ENCODE measurements around the gene HYAL1. TPM values are rescaled to one million over a fixed set of nuclear protein-coding genes. Genes with fewer than 3 reads are reported as not detected.
A peak's percentile ranks its signal among the peaks of the same experiment; 100 is the strongest.

Gene HYAL1
- total and polyA plus RNA-seq, 9 donors, result 1.8 to 9.3 (median 3.5) TPM

DNA sequence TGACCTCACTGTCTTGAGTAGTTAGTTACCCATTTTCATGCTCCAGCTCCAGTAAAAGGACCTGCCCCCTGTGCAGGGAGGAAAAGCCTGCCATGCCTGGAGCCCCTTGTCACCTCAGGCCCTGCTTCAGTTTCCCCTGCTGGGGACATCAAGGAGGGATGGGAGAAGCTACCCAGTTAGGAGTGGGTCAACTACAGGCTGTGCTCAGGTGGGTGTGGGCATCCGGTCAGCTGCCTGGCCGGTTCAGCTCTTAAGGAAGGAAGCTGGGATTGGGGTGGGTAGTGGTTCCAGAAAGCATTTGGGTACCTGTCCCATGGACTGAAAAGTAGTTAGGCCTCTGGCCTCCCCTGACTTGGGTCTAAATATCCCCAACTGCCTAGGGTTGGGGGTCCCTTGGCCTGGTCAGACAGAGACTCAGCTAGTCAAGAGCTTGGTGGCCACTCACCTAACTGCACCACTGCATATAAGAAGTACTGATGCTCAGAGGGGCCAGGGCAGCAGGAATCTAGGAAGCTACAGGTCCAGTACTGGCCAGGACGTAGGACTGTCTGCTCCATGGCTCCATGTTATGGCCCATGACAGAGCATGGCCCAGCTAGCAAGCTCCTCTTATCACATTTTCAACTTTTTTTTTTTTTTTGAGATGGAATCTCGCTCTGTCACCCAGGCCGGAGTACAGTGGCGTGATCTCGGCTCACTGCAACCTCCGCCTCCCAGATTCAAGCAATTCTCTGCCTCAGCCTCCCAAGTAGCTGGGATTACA, 23.9 kb downstream of the HYAL1 start:
- H3K27ac ChIP-seq, result no peak overlapping the region
- no peak for DNase-seq
- intact Hi-C loops (cut with DNase I), result loop anchor here in 2 of 4 donors (10.0 kb wide), 2 partner anchors 155 to 165 kb away; no protein-coding TSS in a partner anchor

DNA sequence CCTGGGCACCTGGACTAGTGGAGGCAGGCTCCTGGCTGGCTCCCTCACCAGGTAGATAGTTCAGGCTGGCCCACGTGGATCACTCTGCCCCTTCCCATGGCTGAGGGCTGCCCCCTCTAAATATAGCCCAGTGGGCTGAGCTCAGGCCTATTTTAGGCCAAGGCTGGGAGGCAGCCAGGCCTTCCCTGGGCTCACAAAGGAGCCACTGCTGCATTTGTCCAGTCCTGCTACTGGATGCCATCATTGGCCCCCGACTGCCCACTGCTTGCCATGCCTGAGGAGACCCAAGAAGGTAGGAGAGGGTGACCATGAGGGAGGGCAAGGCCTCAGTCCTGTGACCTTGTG, 24.5 kb downstream of the HYAL1 start, which contains the start of gene LSMEM2:
Gene LSMEM2 (plus strand): TSS at position 208 of the 345 bp plus-strand sequence. CDS start 27 bp downstream, at position 235.
- H3K4me1 ChIP-seq (ENCODE audit: insufficient read depth), result no peaks in the 10 kb centered on the region
- WGBS, 3 donors, result 35 to 55% (median 51%) methylated on average over 2 of the region's 2 CpGs
- no peak within 1 kb of the TSS for H3K4me3 ChIP-seq
- no peak within 1 kb of the TSS for H3K27ac ChIP-seq
- intact Hi-C loops (cut with DNase I), result loop anchor here in 2 of 4 donors (10.0 kb wide), 2 partner anchors 154 to 164 kb away; no protein-coding TSS in a partner anchor
- H3K9me3 ChIP-seq, result no peaks in the 10 kb centered on the region
- TF ChIP-seq EP300 (IDR thresholded peaks at IDR 0.05), result no peak
- TF ChIP-seq, protein P1, sequence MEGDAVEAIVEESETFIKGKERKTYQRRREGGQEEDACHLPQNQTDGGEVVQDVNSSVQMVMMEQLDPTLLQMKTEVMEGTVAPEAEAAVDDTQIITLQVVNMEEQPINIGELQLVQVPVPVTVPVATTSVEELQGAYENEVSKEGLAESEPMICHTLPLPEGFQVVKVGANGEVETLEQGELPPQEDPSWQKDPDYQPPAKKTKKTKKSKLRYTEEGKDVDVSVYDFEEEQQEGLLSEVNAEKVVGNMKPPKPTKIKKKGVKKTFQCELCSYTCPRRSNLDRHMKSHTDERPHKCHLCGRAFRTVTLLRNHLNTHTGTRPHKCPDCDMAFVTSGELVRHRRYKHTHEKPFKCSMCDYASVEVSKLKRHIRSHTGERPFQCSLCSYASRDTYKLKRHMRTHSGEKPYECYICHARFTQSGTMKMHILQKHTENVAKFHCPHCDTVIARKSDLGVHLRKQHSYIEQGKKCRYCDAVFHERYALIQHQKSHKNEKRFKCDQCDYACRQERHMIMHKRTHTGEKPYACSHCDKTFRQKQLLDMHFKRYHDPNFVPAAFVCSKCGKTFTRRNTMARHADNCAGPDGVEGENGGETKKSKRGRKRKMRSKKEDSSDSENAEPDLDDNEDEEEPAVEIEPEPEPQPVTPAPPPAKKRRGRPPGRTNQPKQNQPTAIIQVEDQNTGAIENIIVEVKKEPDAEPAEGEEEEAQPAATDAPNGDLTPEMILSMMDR (IDR thresholded peaks at IDR 0.05), result no peak
- TF ChIP-seq POLR2A (IDR thresholded peaks at IDR 0.05), result no peak
- no peaks in the 10 kb centered on the region for H3K36me3 ChIP-seq
- H3K27me3 ChIP-seq, result no peaks in the 10 kb centered on the region
- peak in 2 of 5 donors; percentile 21 to 28 for DNase-seq

More for the DNA sequence above, 23.9 kb downstream of the HYAL1 start:
- WGBS, 3 donors, result 87 to 92% (median 90%) methylated on average over 8 of the region's 8 CpGs
- Histone ChIP-seq H3K9me3 (no peaks in the 10 kb centered on the region), H3K4me3 (no peak overlapping the region), H3K36me3 (no peaks in the 10 kb centered on the region), H3K27me3 (no peaks in the 10 kb centered on the region), H3K4me1 (ENCODE audit: insufficient read depth) (no peaks in the 10 kb centered on the region)
- TF ChIP-seq POLR2A (IDR thresholded peaks at IDR 0.05) (no peak), EP300 (IDR thresholded peaks at IDR 0.05) (no peak)
- TF ChIP-seq, protein P1 (IDR thresholded peaks at IDR 0.05), result no peak

DNA sequence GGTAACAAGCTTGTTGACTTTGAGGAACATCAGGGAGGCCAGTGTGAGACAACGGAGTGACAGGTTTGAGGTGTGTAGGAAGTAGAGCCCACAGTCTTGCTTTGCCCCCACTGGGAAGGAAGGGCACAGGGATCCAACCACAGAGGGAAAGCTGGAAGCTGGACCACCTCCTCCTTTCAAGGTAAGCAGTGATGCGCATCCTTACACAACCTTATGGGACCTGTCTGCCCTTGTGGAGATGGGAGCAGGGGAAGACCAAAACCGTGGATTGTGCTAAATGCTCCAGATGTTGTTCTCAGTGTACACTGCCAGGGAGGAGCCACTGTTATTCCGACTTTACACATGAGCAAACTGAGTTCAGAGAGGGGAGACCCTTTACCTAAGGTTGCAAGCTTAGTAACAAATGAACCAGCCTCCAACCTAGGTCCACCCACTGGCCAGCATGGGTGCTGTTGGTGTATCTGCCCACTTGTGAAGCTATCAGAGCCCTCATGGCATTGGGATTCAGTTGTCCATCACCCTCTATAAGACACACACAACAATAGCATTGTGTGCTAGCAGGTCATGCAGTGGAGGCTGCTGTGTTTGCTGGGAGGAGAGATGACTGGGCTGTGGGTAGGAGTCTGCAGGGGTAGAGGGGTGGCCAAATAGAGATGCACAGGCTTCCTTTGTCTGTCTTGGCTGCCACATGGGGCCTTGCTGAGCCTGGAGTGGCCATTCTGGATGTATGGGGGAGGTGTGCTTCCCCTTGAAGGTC, 25.1 kb downstream of the HYAL1 start:
- Histone ChIP-seq H3K36me3 (no peaks in the 10 kb centered on the region), H3K27ac (no peak overlapping the region), H3K4me3 (no peak overlapping the region), H3K27me3 (no peaks in the 10 kb centered on the region), H3K9me3 (no peaks in the 10 kb centered on the region), H3K4me1 (ENCODE audit: insufficient read depth) (no peaks in the 10 kb centered on the region)
- 53 to 70% (median 66%) methylated on average over 4 of the region's 4 CpGs for WGBS, 3 donors
- DNase-seq, result no peak
- no peak for TF ChIP-seq EP300 (IDR thresholded peaks at IDR 0.05)
- no peak for TF ChIP-seq POLR2A (IDR thresholded peaks at IDR 0.05)
- TF ChIP-seq, protein P1 (IDR thresholded peaks at IDR 0.05), result no peak
- intact Hi-C loops (cut with DNase I), result loop anchor here in 2 of 4 donors (10.0 kb wide), 2 partner anchors 154 to 164 kb away; no protein-coding TSS in a partner anchor

DNA sequence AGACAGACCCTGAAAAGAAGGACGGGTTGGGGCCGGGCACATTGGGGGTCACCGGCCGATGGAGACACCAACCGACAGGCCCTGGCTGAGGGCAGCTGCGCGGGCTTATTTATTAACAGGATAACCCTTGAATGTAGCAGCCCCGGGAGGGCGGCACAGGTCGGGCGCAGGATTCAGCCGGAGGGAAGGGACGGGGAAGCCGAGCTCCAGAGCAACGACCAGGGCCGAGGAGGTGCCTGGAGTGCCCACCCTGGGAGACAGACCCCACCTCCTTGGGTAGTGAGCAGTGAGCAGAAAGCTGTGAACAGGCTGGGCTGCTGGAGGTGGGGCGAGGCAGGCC, 26.6 kb downstream of the HYAL1 start:
- 87 to 93% (median 87%) methylated on average over 17 of the region's 17 CpGs for WGBS, 3 donors
- H3K4me3 ChIP-seq, result no peak overlapping the region
- no peak for DNase-seq
- H3K4me1 ChIP-seq (ENCODE audit: insufficient read depth), result peaks cover 2% of the 10 kb centered on the region
- no peaks in the 10 kb centered on the region for H3K36me3 ChIP-seq
- H3K9me3 ChIP-seq, result no peaks in the 10 kb centered on the region
- intact Hi-C loops (cut with DNase I), result loop anchor here in 2 of 4 donors (10.0 kb wide), 2 partner anchors 152 to 162 kb away; no protein-coding TSS in a partner anchor
- TF ChIP-seq POLR2A (IDR thresholded peaks at IDR 0.05), result no peak
- TF ChIP-seq, protein P1 (IDR thresholded peaks at IDR 0.05), result no peak
- no peak for TF ChIP-seq EP300 (IDR thresholded peaks at IDR 0.05)
- no peak overlapping the region for H3K27ac ChIP-seq
- H3K27me3 ChIP-seq, result no peaks in the 10 kb centered on the region
